CD4-positive, alpha-beta T cell treated with Interferon gamma for 1 hour (primary cell): ENCODE results near the gene SON.
"Not testable (repeated sequence)": the region's sequence is repeated elsewhere in the genome, so short reads cannot be mapped to it uniquely, and the experiment has no call there.

ENCODE experiments used
- DNase-seq: peaks from one replicate; pipeline ENCODE4 v3.0.0-alpha.2; 2020

Gene SON

GRCh38 chr21:33542640-33543504 lies at the start of gene SON:
Gene SON, plus strand, starts transcription at chr21:33543038. Its CDS starts 55 bp downstream, at chr21:33543093.
- DNase-seq, result peak; percentile 98

- DNase-seq, result no peak
Observed at GRCh38 chr21:33493756-33494155, 49.1 kb upstream of the SON start.

- DNase-seq, result no peak
Observed at GRCh38 chr21:33495743-33496142, 47.1 kb upstream of the SON start.

- no peak for DNase-seq
Observed at GRCh38 chr21:33496345-33496744, 46.5 kb upstream of the SON start.

- no peak for DNase-seq
Observed at GRCh38 chr21:33505833-33506232, 37.0 kb upstream of the SON start.

- DNase-seq, result not testable (repeated sequence)
Observed at GRCh38 chr21:33507003-33507402, 35.8 kb upstream of the SON start.

- no peak for DNase-seq
Observed at GRCh38 chr21:33510826-33511225, 32.0 kb upstream of the SON start.

- DNase-seq, result no peak
Observed at GRCh38 chr21:33511639-33512038, 31.2 kb upstream of the SON start.

- no peak for DNase-seq
Observed at GRCh38 chr21:33512481-33512880, 30.4 kb upstream of the SON start.

GRCh38 chr21:33514229-33514628 lies 28.6 kb upstream of the SON start:
- no peak for DNase-seq

- DNase-seq, result no peak
Observed at GRCh38 chr21:33518899-33519298, 23.9 kb upstream of the SON start.

- no peak for DNase-seq
Observed at GRCh38 chr21:33522297-33522952, 20.4 kb upstream of the SON start.

- DNase-seq, result no peak
Observed at GRCh38 chr21:33522953-33523349, 19.9 kb upstream of the SON start.

- DNase-seq, result no peak
Observed at GRCh38 chr21:33531007-33531406, 11.8 kb upstream of the SON start.

- DNase-seq, result no peak
Observed at GRCh38 chr21:33537212-33537611, 5.6 kb upstream of the SON start.

GRCh38 chr21:33539616-33540015 lies 3.2 kb upstream of the SON start:
- no peak for DNase-seq

GRCh38 chr21:33540711-33541104 lies 2.1 kb upstream of the SON start:
- no peak for DNase-seq

- no peak for DNase-seq
Observed at GRCh38 chr21:33541105-33541711, 1.6 kb upstream of the SON start.

- DNase-seq, result peak; percentile 81
Observed at GRCh38 chr21:33541756-33542639, 840 bp upstream of the SON start, which contains the start of gene GART. Gene GART, minus strand, starts transcription at chr21:33542117. Its CDS starts 2,802 bp downstream, at chr21:33539315.

- peak; percentile 61 for DNase-seq
Observed at GRCh38 chr21:33543505-33544129, 779 bp downstream of the SON start.

- DNase-seq, result no peak
Observed at GRCh38 chr21:33544451-33545195, 1.8 kb downstream of the SON start.

- DNase-seq, result no peak
Observed at GRCh38 chr21:33546086-33546485, 3.2 kb downstream of the SON start.
